Stimulated activated CD4-positive, alpha-beta T cell treated with anti-CD3 and anti-CD28 coated beads, Interleukin-2, amount 100 ng/mL, for 48 hours (primary cell): ENCODE results near the gene NPAS3.

ENCODE experiments used
- DNase-seq, 2 donors: peaks; one replicate each; pipeline ENCODE4 v3.0.0-alpha.2; 2020

The NPAS3 gene

GRCh38 chr14:32938719-32939253, at the start of gene NPAS3:
TSS of gene NPAS3 (plus strand) at chr14:32938879.
- DNase-seq: no peak

DNA sequence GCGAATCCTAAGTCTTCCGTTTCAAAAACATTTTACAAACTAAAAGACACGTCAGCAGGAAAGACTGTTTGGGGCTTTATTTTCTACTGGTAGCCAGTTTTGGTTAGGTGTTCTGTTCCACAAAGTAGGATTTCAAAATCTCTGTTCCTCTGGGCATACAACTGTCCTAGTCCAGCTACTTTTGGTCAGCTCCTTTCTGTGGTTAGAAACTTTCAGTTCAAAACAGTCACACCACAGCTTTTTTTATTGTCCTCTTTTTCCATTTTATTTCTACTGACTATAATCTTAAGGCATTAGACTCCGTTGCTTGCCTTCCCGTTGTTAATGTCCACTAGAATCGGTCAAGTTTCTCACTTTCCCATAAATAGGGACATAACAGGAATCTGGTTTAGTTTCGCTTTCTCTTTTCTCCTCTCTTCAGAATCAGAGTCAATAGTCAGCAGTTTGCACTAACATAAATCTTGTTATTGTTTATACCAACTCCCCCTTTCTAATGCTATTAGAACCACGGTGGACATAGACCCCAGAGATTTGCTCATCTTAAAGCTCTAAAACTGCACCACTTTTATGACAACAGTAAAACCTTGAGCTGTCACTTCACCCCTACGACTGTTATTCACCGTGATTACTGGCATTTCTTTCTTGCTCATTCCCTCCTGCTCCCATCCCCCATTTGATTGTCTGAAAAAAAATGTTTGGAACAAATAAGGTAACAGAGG, 41.5 kb upstream of the NPAS3 start:
- no peak for DNase-seq

- DNase-seq: no peak
Observed at GRCh38 chr14:32897698-32898064, 41.0 kb upstream of the NPAS3 start.

- no peak for DNase-seq
Observed at GRCh38 chr14:32898876-32899275, 39.8 kb upstream of the NPAS3 start.

GRCh38 chr14:32900547-32900946, 38.1 kb upstream of the NPAS3 start:
- DNase-seq: no peak

DNA sequence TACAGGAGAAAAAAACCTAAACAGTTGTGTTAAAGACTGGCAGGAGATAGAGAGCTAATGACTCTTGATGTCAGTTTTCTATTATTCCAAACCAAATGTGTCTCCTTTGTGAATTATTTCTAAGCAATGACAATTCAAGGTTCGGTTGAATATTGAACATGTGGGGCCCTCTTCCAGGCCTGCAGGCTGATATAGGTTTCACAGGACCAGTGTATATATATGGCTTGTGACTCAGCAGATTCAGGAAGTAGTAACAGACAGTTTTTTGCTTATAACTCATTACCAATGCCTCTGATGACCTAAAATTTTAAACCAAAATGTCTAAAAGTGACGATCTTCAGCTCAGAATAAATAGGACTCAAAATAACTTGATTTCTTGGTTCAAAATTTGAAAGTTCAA, 33.7 kb upstream of the NPAS3 start:
- DNase-seq: no peak

DNA sequence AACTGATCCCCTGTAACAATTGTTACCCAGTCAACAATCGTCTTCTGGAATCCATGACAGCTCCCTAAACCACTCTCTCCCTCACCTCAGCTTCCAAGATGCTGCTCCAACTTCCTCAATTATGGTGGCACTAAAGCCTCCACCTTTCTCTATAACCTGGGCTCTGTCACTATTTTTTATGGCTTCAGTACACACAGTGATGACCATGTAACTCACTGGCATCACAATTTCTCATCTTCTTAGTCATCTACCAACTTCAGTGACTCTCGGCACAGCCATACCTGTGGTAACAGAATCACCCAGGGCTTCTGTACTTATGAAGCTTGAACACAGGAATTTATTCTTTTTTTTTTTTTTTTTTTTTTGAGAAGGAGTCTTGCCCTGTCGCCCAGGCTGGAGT, 32.0 kb upstream of the NPAS3 start:
- DNase-seq: no peak

DNA sequence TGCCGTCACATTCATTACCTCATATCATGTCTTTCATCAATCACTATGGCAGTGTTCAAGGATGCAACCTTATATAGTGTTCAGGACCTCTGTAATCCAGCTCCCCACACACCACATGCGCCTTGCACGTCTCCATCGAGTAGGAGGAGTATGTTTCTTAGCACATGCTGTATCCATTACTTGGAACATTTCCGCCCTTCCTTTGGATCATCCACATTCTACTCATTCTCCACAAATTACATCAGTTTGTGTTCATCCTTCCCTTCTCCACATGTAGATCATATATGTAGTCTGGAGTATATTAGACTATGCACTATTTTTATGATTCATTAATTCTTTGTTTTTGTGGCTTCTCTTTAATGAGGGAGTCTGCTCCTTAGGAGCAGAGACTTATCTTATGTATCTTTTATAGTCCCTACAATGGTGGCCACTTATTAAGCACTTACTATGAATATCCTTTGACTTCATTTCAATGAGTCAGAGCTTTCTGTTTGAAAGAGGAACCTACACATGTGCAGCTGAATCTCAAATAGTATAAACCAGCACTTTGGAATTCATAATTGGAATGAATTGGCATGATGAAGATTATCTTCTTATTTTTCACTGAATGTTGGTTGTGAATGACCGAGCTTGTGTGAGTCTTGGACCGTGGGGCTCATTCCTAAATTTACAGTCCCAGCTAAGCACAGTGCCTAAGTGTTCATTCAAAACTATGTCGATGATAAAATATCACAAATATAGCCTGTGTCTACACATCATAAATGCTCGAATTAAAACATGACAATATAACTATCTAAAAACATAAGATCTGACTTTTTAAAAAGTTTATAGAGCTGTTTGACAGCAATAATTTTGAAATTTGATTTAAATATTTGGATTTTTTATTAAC, 30.2 kb upstream of the NPAS3 start:
- no peak for DNase-seq

DNA sequence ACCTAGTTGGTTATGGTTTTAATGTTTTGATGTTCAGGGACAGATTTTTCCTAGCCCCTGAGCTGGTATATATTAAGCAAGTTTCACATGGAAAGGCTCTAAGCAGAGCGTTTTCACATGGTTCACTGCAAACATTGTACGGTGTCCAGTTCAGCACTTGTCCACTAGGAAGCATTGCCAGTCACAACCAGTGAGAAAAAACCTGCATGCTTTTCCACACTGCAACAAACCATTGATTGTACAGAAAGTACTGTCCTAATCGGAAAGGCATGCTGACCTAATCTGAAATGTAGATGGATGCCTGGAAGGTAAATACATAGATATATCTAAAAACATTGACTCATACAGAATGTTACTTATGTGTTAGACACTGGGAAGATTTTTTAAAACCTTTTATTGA, 25.0 kb upstream of the NPAS3 start:
- no peak for DNase-seq

GRCh38 chr14:32914391-32914790, 24.3 kb upstream of the NPAS3 start:
- DNase-seq: no peak

GRCh38 chr14:32920696-32921276, 17.9 kb upstream of the NPAS3 start:
- no peak for DNase-seq

DNA sequence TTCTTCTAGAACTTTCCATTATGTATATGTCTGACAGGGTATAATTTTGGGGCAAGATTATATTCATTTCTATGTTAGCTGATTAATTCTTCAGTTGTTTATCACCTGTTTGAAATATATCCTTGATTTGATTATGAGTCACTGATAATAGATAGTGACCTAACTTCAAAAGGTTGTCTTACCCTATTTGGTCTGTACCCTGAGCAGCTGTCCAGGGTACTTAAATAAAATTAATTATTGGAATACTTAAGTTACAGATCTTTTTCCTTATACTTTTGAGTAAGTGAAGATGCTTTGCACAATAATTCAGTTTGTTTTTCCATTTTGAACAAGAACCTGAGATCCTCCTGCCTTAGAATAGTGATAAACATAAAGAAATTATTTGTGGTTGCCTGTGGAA, 13.2 kb upstream of the NPAS3 start:
- DNase-seq: no peak

DNA sequence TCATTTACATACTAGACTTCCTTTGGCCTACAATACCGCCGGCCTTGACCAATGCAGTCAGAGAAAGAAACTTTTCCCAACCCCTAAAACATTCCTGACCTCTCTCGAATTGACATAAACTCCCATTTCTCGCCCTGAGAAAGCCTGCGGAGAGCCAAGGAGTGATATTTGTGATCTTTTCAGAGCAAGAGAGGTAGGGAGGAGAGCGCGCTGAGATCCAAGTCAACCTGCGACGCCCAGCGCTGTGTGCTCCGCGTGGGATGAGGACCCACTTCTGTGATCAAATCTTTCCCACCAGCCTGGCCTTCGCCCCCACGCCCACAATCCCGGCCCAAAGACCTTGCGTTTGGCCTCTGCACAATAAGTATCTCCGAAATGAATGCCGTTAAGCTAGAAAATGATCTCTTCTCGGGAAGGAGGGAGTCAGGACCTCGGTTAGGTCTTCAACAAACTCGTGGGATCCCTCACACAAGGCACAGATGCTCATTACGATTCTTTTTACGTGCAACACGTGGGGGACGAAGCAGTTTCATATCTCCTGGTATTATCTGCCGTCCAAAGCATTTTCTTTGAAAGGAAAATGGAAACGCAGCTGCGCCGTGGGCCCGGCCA, 6.3 kb upstream of the NPAS3 start:
- no peak for DNase-seq

DNA sequence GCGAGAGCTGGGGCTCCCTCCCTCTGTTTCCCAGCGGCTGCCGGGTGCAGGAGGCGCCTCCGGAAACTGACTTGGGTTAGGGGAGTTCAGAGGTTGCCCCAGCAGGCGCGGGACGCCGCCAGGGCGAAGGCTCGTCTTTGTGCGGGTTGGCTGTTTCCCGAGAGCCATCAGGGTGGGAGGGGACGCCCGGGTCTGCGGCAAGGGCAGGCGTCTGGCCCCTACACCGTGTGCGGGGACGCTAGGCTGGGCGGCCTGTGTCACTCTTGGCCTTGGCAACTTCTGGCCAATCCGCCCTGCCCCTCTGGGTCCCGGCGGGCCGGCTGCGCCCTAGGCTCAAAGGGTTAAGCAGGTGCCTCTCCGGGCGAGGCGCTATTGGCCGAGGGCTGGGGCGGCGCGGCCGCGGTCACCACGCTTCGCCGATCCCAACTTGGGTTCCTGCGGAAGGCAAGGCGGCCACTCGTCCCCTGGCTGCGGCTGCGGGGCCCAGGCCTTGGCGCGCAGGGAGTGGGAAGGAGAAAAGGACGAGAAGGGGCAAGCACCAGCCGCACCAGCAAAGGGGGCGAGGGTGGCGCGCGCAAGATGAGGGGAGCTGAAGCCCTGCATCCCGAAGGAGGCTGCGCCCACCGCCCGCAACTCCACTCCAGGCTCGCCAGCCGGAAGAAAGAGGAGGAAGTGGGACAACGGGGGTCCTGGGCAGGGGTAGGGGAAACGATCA, 5.6 kb upstream of the NPAS3 start:
- DNase-seq: no peak

DNA sequence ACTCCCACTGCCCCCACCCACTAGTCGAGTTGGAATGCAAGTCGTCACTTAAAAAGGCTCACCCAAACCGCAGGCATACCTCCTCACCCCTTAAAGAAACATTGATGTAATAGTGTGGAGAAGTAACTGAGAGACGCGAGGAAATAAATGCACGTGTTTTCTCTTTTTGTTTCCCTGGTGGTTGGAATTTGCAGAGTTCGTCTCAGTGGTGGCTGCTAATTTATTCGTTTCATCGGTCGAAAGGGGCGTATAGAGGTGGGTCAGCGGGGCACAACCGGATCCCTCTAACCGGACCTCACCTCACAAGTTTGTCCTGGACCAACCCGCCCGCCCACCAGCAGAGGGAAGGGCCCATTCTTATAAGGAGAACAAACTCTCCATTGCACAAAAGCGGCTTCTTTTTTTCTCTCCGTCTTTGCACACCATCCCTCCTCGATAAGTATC, 5.0 kb upstream of the NPAS3 start:
- DNase-seq: no peak

DNA sequence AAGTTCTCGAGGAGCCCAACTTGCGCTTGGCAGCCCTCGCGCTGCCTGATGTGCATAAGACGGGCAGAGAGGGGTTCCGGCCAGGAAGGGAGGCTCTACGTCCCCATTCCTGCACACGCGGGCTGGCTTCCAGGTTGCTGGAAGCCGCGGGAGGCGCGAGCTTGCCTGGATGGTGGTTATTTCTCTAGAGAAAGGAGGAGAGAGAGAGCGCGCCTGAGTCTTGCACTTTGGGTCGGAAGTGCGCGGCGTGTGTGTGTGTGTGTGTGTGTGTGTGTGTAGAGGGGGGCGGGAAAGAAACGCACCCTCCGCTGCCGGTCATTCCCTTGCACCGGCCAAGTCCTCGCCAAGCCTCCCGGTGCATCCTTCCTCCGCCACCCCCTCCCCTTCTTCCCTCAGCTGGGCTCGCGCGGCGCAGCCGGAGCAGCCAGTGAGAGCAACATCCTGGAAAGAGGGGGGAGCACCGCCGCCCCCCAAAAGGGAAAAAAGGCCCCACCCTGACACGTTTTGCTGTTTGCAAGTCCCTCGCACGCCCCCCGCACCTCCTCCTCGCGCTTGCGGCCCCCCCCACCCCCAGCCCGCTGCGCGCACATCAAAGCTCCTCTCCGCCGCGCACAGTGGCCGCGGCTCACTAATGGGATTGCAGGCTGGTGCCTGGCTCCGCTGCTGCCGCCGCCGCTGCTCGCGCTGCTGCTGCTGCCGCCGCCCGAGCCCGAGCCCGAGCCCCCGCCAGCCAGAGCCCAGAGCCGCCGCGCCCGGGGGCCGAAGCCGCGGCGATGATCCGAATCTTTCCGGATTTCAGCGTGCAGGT, 4.4 kb upstream of the NPAS3 start:
- no peak for DNase-seq

- DNase-seq: no peak
Observed at GRCh38 chr14:32934881-32935633, 3.6 kb upstream of the NPAS3 start.

DNA sequence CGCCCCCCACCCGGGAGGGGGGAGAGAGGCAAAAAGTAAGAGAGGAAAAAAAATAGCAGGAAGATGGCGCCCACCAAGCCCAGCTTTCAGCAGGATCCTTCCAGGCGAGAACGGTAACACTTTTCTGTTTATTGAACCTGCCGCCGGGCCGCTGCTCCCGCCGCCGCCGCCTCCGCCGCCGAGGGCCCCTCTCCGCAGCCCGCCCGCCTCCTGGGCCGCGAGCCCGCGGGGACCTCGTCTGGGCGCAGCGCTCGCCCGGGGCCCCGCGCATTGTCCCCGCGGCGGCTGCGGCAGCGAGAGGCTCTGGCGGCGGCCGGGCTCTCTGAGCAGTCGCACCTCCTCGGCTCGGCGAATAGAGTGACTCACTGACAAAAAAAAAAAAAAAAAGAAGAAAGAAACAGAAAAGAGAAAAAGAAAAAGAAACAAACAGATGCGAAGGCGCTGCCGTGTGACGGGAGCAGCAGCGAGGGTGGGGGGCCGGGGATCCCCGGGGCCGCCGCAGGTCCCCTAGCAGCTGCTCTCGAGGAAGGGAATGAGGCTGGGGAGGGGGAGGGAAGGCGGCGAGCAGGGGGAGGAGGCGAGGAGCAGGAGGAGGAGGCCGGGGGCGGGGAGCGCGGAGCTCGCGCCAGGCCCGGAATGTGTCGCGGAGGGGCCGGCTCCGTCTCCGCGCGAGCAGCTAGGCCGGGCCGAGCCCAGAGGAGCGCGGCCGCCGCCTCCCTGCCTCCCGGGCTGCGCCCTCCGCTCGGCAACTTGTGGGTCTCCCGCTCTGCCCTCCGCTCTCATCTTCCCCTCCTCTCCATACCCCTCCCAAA, 781 bp downstream of the NPAS3 start:
- no peak for DNase-seq

DNA sequence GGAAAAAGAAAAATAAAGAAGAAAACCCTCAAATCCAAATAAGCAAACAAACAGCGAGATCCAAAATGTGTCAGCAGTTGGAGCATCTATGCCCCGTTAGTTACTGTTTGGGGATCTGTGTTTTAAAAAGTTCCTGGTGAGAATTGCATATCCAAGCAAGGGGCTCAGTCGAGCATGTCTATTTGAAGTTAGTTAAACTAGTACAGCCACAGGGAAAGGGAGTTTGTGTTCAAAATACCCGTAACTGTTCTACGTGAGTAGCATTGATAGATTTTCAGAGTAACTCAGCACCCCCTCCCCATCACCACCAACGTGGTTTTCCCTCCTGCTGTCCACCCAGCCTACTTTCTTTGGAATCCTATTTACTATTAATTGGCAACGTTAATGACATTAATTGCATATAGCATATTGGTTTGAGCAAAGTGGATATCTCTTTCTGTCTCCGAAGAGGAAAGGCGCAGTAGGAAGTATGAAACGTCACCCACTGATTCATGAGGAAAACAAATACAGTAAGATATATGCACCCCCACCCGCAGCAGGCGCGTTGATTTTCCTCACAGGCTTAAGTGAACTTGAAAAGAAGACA, 1.5 kb downstream of the NPAS3 start:
- no peak for DNase-seq
